ENCODE measurements around the gene GAPT.

DNA sequence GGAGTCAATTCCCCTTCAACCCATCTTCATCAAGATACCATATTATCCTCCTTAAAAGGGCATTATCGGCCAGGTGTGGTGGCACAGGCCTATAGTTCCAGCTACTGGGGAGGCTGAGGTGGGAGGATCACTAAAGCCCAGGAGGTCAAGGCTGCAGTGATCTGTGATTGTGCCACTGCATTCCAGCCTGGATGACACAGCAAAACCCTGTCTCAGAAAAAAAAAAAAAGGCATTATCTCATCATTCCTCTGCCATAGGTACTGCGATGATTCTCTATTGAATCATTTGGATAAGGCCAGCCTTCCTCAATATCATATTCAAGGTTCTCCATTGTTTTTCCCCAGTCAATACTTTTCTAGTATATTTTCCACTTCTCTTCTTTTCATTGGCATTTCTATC, 52.5 kb downstream of the GAPT start:
- TF ChIP-seq, protein P1, sequence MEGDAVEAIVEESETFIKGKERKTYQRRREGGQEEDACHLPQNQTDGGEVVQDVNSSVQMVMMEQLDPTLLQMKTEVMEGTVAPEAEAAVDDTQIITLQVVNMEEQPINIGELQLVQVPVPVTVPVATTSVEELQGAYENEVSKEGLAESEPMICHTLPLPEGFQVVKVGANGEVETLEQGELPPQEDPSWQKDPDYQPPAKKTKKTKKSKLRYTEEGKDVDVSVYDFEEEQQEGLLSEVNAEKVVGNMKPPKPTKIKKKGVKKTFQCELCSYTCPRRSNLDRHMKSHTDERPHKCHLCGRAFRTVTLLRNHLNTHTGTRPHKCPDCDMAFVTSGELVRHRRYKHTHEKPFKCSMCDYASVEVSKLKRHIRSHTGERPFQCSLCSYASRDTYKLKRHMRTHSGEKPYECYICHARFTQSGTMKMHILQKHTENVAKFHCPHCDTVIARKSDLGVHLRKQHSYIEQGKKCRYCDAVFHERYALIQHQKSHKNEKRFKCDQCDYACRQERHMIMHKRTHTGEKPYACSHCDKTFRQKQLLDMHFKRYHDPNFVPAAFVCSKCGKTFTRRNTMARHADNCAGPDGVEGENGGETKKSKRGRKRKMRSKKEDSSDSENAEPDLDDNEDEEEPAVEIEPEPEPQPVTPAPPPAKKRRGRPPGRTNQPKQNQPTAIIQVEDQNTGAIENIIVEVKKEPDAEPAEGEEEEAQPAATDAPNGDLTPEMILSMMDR (IDR thresholded peaks at IDR 0.05 in 8 of 11, conservative IDR thresholded peaks at IDR 0.05 in 3 of 11): no peak
- TF ChIP-seq POLR2AphosphoS5 (IDR thresholded peaks at IDR 0.05): no peak

Data from spleen (tissue), 7 donors.